Type B pancreatic cell (in vitro differentiated cells): ENCODE results near the gene ADARB1. TPM values are rescaled to one million over a fixed set of nuclear protein-coding genes. Genes with fewer than 3 reads are reported as not detected.

Experiments used
- DNase-seq: peaks from one replicate; pipeline ENCODE4 v3.0.0; 2021; ENCODE audit warnings: mixed read lengths; ENCODE audit not compliant: unreplicated experiment; ENCODE audit errors: extremely low spot score
- H3K27ac Mint-ChIP-seq: 2 replicates; pipeline ENCODE4 v1.8.0; 2021; ENCODE audit warnings: mild to moderate bottlenecking, mixed read lengths
- H3K27me3 Mint-ChIP-seq: 2 replicates; pipeline ENCODE4 v1.8.0; 2021; ENCODE audit warnings: mixed read lengths
- H3K36me3 Mint-ChIP-seq: 2 replicates; pipeline ENCODE4 v1.8.0; 2021; ENCODE audit warnings: mixed read lengths
- H3K4me1 Mint-ChIP-seq: one replicate; pipeline ENCODE4 v1.8.0; 2021; ENCODE audit warnings: mixed read lengths; ENCODE audit not compliant: unreplicated experiment
- H3K4me3 Mint-ChIP-seq: 2 replicates; pipeline ENCODE4 v1.8.0; 2021; ENCODE audit warnings: mild to moderate bottlenecking, mixed read lengths
- H3K9me3 Mint-ChIP-seq: 2 replicates; pipeline ENCODE4 v1.8.0; 2021; ENCODE audit warnings: mixed read lengths
- total RNA-seq: library from RNA; stranded (reverse); gene quantifications from 2 replicates; pipeline ENCODE4 v1.2.1, GENCODE V29; 2021; ENCODE audit warnings: low replicate concordance
- TF ChIP-seq, protein P1 (sequence below): fragments of 200-600 bp; sonication (generic); conservative IDR thresholded peaks from 2 replicates; pipeline ENCODE4 v1.5.0; 2021; ENCODE audit warnings: antibody characterized with exemption, mild to moderate bottlenecking

The ADARB1 gene
- total RNA-seq, 1 donor from 2014 or later, result 20.7 TPM

- peaks cover 5% of the 10 kb centered on the region for H3K27me3 Mint-ChIP-seq
- H3K4me1 Mint-ChIP-seq, result peaks cover 18% of the 10 kb centered on the region
- DNase-seq, result no peak
- no peaks in the 10 kb centered on the region for H3K9me3 Mint-ChIP-seq
- TF ChIP-seq, protein P1, sequence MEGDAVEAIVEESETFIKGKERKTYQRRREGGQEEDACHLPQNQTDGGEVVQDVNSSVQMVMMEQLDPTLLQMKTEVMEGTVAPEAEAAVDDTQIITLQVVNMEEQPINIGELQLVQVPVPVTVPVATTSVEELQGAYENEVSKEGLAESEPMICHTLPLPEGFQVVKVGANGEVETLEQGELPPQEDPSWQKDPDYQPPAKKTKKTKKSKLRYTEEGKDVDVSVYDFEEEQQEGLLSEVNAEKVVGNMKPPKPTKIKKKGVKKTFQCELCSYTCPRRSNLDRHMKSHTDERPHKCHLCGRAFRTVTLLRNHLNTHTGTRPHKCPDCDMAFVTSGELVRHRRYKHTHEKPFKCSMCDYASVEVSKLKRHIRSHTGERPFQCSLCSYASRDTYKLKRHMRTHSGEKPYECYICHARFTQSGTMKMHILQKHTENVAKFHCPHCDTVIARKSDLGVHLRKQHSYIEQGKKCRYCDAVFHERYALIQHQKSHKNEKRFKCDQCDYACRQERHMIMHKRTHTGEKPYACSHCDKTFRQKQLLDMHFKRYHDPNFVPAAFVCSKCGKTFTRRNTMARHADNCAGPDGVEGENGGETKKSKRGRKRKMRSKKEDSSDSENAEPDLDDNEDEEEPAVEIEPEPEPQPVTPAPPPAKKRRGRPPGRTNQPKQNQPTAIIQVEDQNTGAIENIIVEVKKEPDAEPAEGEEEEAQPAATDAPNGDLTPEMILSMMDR, result no peak
- H3K4me3 Mint-ChIP-seq, result no peak overlapping the region
- H3K27ac Mint-ChIP-seq, result no peak overlapping the region
- peaks cover 3% of the 10 kb centered on the region for H3K36me3 Mint-ChIP-seq
Observed at GRCh38 chr21:45069085-45069484, 5.3 kb upstream of the ADARB1 start.

DNA sequence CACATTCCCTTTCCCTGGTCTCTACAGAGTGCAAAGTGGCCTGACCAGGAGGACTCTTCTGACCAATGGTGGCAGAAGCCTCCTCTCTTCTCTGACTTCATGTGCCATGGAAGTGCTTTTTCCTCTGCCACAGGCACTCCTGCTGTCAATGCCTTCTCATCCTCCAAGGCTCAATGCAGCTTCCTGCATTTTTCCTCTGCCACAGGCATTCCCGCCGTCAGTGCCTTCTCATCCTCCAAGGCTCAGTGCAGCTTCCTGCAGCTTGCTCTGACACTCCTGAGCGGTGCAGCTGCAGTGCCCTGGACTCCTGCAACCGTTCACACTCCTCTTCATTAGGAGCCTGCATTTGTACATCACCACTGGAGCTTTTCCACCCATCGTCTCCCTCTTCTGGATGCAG is 4.7 kb upstream of the ADARB1 start:
- Mint-ChIP-seq H3K4me1 (peaks cover 18% of the 10 kb centered on the region), H3K4me3 (no peak overlapping the region), H3K27me3 (peaks cover 5% of the 10 kb centered on the region), H3K27ac (no peak overlapping the region), H3K9me3 (no peaks in the 10 kb centered on the region), H3K36me3 (peaks cover 3% of the 10 kb centered on the region)
- no peak for DNase-seq
- TF ChIP-seq, protein P1, result no peak

- DNase-seq, result no peak
- peaks cover 14% of the 10 kb centered on the region for H3K27me3 Mint-ChIP-seq
- peaks cover 27% of the 10 kb centered on the region for H3K4me1 Mint-ChIP-seq
- no peaks in the 10 kb centered on the region for H3K9me3 Mint-ChIP-seq
- H3K27ac Mint-ChIP-seq, result no peak overlapping the region
- TF ChIP-seq, protein P1, result no peak
- H3K4me3 Mint-ChIP-seq, result peak overlapping the region; percentile 11
- peaks cover 3% of the 10 kb centered on the region for H3K36me3 Mint-ChIP-seq
Observed at GRCh38 chr21:45071078-45071873, 3.1 kb upstream of the ADARB1 start.

DNA sequence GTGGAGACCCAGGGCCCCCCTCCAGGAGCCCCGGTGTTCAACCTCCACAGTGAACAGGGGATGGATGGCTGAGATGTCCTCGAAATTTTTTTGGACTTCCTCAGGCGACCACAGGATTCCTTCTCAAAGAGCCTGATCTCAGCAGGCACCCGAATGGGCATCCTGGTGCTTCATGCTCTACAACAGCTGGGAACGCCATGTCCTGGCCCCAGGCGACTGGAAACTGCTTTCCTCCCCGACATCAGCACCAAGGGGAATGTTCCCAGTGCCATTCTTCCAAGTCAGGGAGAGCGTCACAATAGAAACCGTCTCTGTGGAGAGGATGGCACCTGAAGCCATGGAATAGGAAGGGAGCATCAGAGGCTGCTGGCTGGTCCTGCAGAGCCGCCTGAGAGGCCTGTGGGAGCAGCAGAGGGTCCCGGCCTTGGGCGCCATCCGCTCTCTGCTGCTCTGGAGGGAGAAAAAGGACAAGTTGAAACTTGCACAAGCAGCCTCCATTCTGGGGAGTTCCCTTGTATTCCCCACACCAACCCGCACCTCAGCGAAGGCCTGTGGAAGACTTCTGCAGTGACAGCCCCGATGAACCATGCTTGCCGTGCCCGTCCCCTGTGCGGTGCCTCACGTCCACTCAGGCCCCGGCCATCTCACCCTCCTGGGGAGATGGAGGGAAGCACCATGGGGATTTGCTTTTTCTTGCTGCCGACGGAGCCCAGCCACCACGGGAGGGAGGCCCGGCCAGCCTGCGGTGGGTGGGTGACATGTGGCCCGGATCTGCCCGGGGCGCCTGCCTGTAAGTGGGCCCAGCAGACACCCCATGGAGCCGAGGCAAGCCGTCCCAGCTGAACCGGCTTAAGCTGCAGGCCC is 2.3 kb upstream of the ADARB1 start:
- DNase-seq, result no peak
- TF ChIP-seq, protein P1, result no peak
- H3K36me3 Mint-ChIP-seq, result peaks cover 3% of the 10 kb centered on the region
- no peak overlapping the region for H3K27ac Mint-ChIP-seq
- H3K27me3 Mint-ChIP-seq, result peaks cover 18% of the 10 kb centered on the region
- H3K4me1 Mint-ChIP-seq, result peaks cover 31% of the 10 kb centered on the region
- H3K9me3 Mint-ChIP-seq, result no peaks in the 10 kb centered on the region
- H3K4me3 Mint-ChIP-seq, result peak overlapping the region; percentile 48

GRCh38 chr21:45072738-45073300 is 1.6 kb upstream of the ADARB1 start:
- H3K9me3 Mint-ChIP-seq, result no peaks in the 10 kb centered on the region
- H3K4me1 Mint-ChIP-seq, result peaks cover 24% of the 10 kb centered on the region
- H3K27me3 Mint-ChIP-seq, result peaks cover 18% of the 10 kb centered on the region
- no peak for DNase-seq
- H3K27ac Mint-ChIP-seq, result peak overlapping the region; percentile 97
- peaks cover 3% of the 10 kb centered on the region for H3K36me3 Mint-ChIP-seq
- TF ChIP-seq, protein P1, result no peak
- H3K4me3 Mint-ChIP-seq, result peak overlapping the region; percentile 48
